ENCODE measurements around the gene CEMIP.

DNA sequence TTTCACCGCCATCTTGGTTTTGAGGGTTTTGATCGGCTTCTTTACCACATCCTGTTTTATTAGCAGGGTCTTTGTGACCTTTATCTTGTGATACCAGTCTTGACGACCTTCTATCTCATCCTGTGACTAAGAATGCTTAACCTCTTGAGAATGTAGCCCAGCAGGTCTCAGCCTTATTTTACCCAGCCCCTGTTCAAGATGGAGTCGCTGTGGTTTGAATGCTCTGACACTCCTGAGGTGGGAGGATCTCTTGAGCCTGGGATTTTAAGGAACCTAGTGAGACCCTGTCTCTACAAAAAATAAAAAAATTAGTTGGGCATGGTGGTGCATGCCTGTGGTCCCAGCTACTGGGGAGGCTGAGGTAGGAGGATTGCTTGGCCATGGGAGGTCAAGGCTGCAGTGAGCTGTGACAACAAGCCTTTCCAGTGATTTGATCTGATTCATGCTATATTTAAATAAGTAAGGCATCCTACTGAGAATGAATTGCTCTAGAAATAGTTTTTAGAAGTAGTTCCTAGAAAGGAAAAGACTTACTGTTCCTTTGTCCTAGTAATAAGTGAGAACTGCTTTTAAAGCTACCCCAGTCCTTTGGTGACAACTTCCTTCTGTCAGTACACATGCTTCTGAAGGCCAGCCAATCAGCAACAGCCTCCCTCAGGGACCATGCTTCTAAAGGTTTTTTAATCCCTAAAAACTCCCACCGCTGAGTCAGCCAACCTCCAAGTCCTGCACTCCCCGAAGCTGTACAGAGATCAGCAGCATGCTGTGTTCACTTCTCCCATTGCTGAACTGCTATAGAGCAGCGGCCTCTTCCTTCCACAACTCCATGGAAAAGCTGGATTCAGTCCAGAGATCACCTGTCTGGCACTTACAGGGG is 9.1 kb upstream of the CEMIP start:
- no peak for TF ChIP-seq POLR2A (IDR thresholded peaks at IDR 0.05)
- no peak for TF ChIP-seq CTCF (IDR thresholded peaks at IDR 0.05)
